ENCODE results near the gene PLD3.

Gene PLD3

DNA sequence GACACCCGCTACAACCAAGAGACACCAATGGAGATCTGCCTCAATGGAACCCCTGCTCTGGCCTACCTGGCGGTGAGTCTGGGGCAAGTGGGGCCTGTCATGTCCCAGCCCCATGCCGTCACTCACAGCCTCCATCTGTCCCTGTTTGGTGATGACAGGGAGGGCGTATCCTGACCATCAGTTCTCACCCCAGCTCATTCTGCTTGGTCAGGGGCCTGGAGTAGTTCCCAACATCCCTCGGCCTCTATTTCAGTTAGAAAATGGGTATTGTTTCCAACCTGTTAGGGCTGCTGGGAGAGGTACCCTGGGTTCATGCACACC lies 23.3 kb downstream of the PLD3 start:
- H3K4me1 ChIP-seq (ENCODE audit: control insufficient read depth, insufficient read depth, low read length): no peaks in the 10 kb centered on the region
- WGBS, 2 experiments: 94 to 95% methylated on average over 5 of the region's 5 CpGs

DNA sequence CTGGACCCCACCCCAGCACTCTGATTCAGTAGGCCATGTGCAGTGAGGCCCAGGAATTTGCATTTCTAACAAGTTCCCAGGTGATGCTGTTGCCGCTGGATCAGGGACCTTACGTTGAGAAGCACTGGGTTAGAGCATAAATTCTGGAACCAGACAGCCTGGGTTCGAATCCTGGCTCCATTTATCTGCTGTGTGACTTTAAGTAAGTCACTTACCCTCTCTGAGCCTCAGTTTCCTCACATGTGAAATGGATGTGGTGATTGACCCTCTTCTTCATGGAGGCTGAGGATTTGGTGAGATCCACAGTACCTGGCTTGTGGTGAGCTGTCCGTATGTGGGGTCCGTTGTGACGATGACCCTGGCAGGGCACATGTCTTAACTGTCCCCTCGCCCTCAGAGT lies 25.6 kb downstream of the PLD3 start:
- H3K36me3 ChIP-seq (ENCODE audit: control insufficient read depth, insufficient read depth, low read length): peaks cover 28% of the 10 kb centered on the region
- H3K27me3 ChIP-seq (ENCODE audit: control insufficient read depth, insufficient read depth, low read length, poor library complexity, severe bottlenecking): no peaks in the 10 kb centered on the region
- H3K9me3 ChIP-seq (ENCODE audit: control insufficient read depth, low read length): no peaks in the 10 kb centered on the region
- no peak overlapping the region for H3K27ac ChIP-seq (ENCODE audit: insufficient read depth, low read depth, low read length, poor library complexity, severe bottlenecking)
- 94 to 96% methylated on average over 7 of the region's 7 CpGs for WGBS, 2 experiments
- H3K4me3 ChIP-seq (ENCODE audit: insufficient read depth, low read depth, low read length): no peak overlapping the region
- H3K4me1 ChIP-seq (ENCODE audit: control insufficient read depth, insufficient read depth, low read length): no peaks in the 10 kb centered on the region

More for the DNA sequence above, 23.3 kb downstream of the PLD3 start:
- H3K9me3 ChIP-seq (ENCODE audit: control insufficient read depth, low read length): no peaks in the 10 kb centered on the region
- H3K4me3 ChIP-seq (ENCODE audit: insufficient read depth, low read depth, low read length): no peak overlapping the region
- no peak overlapping the region for H3K27ac ChIP-seq (ENCODE audit: insufficient read depth, low read depth, low read length, poor library complexity, severe bottlenecking)
- H3K36me3 ChIP-seq (ENCODE audit: control insufficient read depth, insufficient read depth, low read length): peaks cover 26% of the 10 kb centered on the region
- no peaks in the 10 kb centered on the region for H3K27me3 ChIP-seq (ENCODE audit: control insufficient read depth, insufficient read depth, low read length, poor library complexity, severe bottlenecking)

DNA sequence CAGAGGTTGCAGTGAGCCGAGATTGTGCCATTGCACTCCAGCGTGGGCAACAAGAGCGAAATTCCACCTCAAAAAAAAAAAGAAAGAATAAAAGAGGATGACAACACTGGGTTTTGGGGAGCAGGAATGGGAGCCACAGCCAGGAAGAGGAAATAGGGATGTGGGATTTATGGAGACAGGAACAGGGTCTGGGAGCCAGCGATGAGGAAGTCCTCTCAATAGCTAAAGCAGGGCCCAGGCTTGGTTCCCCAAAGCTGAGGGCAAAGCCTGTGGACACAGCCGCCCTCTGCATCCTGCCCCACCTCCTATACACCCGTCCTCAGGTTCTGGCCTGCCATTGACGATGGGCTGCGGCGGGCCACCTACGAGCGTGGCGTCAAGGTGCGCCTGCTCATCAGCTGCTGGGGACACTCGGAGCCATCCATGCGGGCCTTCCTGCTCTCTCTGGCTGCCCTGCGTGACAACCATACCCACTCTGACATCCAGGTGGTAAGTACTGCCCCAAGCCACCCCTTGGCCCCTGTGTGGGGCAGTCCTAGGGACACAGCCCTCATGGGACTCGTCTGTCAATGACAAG lies 27.9 kb downstream of the PLD3 start:
- Histone ChIP-seq H3K36me3 (ENCODE audit: control insufficient read depth, insufficient read depth, low read length) (peaks cover 22% of the 10 kb centered on the region), H3K4me1 (ENCODE audit: control insufficient read depth, insufficient read depth, low read length) (no peaks in the 10 kb centered on the region)
- 92 to 95% methylated on average over 17 of the region's 17 CpGs for WGBS, 2 experiments

DNA sequence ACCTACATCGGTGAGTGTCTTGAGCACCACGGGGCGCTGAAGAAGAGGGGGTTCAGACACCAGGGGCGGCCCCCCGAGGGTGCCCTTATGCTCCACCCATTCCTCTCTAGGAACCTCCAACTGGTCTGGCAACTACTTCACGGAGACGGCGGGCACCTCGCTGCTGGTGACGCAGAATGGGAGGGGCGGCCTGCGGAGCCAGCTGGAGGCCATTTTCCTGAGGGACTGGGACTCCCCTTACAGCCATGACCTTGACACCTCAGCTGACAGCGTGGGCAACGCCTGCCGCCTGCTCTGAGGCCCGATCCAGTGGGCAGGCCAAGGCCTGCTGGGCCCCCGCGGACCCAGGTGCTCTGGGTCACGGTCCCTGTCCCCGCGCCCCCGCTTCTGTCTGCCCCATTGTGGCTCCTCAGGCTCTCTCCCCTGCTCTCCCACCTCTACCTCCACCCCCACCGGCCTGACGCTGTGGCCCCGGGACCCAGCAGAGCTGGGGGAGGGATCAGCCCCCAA lies 29.4 kb downstream of the PLD3 start:
- Histone ChIP-seq H3K9me3 (ENCODE audit: control insufficient read depth, low read length) (no peaks in the 10 kb centered on the region), H3K4me1 (ENCODE audit: control insufficient read depth, insufficient read depth, low read length) (no peaks in the 10 kb centered on the region), H3K36me3 (ENCODE audit: control insufficient read depth, insufficient read depth, low read length) (peaks cover 22% of the 10 kb centered on the region), H3K27ac (ENCODE audit: insufficient read depth, low read depth, low read length, poor library complexity, severe bottlenecking) (no peak overlapping the region), H3K27me3 (ENCODE audit: control insufficient read depth, insufficient read depth, low read length, poor library complexity, severe bottlenecking) (no peaks in the 10 kb centered on the region), H3K4me3 (ENCODE audit: insufficient read depth, low read depth, low read length) (no peak overlapping the region)
- 89 to 92% methylated on average over 25 of the region's 25 CpGs for WGBS, 2 experiments

More for the DNA sequence above, 27.9 kb downstream of the PLD3 start:
- Histone ChIP-seq H3K4me3 (ENCODE audit: insufficient read depth, low read depth, low read length) (no peak overlapping the region), H3K27ac (ENCODE audit: insufficient read depth, low read depth, low read length, poor library complexity, severe bottlenecking) (no peak overlapping the region), H3K27me3 (ENCODE audit: control insufficient read depth, insufficient read depth, low read length, poor library complexity, severe bottlenecking) (no peaks in the 10 kb centered on the region), H3K9me3 (ENCODE audit: control insufficient read depth, low read length) (no peaks in the 10 kb centered on the region)

DNA sequence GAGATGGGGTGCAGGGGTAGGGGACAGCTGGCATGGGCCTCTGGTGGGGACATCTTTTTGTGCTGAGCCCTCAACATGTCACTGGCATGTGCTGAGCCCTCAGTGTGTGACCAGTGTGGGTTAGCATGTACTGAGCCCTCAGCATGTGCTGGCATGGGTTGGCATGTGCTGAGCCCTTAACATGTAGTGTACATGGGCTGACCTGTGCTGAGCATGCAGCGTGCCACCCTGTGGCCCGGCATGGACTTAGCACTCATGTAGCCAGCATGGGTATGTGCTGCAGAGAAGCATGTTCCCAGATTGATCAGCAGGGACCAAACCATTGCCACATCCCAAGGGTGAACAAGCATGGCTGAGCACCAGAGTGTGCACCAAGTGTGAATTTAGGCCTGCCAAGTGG lies 30.0 kb downstream of the PLD3 start:
- WGBS, 2 experiments: 94 to 97% methylated on average over 2 of the region's 2 CpGs

DNA sequence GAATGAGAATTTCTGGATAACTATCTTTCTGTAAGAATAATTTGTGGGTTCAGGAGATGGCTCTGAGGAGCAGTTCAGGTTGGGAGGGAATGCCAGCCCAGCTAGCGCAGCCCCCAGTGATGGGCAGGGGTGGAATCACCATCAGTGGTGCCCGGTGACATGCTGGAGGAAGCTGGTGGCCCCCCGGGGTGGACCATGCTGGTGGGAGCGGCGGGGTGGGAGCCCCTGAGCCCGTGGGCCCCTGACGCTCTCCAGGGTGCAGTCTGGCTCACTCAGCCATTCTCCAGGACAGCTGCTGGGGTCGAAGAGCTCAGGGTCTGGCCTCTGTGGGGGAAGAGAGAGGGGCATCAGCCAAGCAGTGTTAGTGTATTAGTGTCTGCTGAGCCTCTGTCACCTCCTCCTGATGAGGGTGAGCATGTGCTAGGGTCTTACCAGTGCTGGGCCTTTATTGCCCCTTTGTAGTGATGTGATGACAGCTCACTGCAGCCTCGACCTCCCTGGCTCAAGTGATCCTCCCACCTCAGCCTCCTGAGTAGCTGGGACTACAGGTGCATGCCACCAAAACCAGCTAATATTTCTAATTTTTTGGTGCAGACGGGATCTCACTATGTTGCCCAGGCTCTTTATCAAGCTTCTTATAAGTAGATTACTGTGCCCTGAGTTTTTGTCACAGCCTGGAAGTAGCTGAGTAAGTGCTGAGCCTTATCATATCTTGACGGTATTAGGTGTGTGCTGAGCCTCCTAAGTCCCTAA lies 31.1 kb downstream of the PLD3 start:
- H3K9me3 ChIP-seq (ENCODE audit: control insufficient read depth, low read length): no peaks in the 10 kb centered on the region

More for the DNA sequence above, 30.0 kb downstream of the PLD3 start:
- Histone ChIP-seq H3K27ac (ENCODE audit: insufficient read depth, low read depth, low read length, poor library complexity, severe bottlenecking) (no peak overlapping the region), H3K4me1 (ENCODE audit: control insufficient read depth, insufficient read depth, low read length) (no peaks in the 10 kb centered on the region), H3K27me3 (ENCODE audit: control insufficient read depth, insufficient read depth, low read length, poor library complexity, severe bottlenecking) (no peaks in the 10 kb centered on the region), H3K4me3 (ENCODE audit: insufficient read depth, low read depth, low read length) (no peak overlapping the region), H3K36me3 (ENCODE audit: control insufficient read depth, insufficient read depth, low read length) (peaks cover 22% of the 10 kb centered on the region), H3K9me3 (ENCODE audit: control insufficient read depth, low read length) (no peaks in the 10 kb centered on the region)

DNA sequence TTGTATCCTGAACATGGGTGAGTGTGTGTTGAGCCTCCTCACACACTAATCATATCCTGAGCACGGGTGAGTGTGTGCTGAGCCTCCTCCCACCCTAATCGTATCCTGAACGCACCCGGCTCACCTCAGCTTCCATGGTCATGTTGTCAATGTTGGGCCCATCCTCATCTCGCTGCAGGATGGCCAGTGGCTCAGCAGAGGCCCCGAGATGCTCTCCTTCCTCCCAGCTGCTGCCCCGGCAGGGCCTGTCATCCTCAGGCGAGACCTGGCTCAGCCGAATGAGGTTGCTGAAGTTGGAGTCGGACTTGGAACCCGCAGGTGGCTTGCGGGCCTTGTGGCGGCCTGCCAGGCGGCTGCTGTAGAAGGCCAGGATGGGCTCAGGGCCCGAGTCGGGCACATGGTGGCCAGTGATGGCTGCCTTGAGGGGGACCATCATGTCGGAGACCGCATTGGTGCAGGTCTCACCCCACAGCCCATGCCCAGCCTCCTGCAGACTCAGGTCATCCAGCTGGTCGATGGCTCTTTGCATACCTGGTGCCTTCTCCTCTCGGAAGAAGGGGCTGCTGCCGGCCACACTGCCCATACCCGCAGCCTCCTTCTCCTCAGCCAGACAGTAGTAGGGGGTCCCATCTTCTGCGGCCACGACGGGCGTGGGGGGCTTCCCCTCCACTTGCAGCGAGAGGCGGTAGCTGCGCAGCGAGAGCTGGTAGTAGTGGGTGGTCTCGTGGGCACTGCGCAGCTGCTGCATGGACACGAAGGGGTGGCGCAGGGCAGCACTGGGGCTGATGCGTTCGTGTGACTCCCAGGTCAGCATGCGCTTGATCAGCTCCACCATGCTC lies 31.9 kb downstream of the PLD3 start:
- Histone ChIP-seq H3K36me3 (ENCODE audit: control insufficient read depth, insufficient read depth, low read length) (peaks cover 11% of the 10 kb centered on the region), H3K27ac (ENCODE audit: insufficient read depth, low read depth, low read length, poor library complexity, severe bottlenecking) (no peak overlapping the region)

More for the DNA sequence above, 31.1 kb downstream of the PLD3 start:
- H3K27me3 ChIP-seq (ENCODE audit: control insufficient read depth, insufficient read depth, low read length, poor library complexity, severe bottlenecking): no peaks in the 10 kb centered on the region
- H3K36me3 ChIP-seq (ENCODE audit: control insufficient read depth, insufficient read depth, low read length): peaks cover 13% of the 10 kb centered on the region
- no peaks in the 10 kb centered on the region for H3K4me1 ChIP-seq (ENCODE audit: control insufficient read depth, insufficient read depth, low read length)
- 94% methylated on average over 11 of the region's 11 CpGs for WGBS, 2 experiments
- H3K4me3 ChIP-seq (ENCODE audit: insufficient read depth, low read depth, low read length): no peak overlapping the region
- no peak overlapping the region for H3K27ac ChIP-seq (ENCODE audit: insufficient read depth, low read depth, low read length, poor library complexity, severe bottlenecking)

DNA sequence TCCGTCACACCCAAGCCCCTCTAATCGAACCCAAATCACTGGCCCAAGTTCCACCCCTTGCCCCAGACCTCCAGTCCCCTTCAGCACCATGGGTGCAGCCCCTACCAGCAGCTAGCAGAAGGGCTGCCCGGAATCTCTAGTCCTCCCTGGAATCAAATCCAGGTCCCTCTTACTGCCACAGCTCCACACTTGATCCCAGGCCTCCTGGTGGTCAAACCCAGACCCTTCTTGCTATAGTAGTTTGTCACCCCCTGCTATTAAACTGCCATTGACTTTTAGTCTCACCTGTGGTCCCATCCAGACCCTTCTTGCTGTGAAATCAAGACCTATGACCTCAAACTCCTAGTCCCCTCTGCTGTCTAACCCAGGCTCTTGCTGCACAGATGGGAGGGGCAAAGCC lies 32.8 kb downstream of the PLD3 start:
- no peak overlapping the region for H3K4me3 ChIP-seq (ENCODE audit: insufficient read depth, low read depth, low read length)
- 89 to 92% methylated on average over 3 of the region's 3 CpGs for WGBS, 2 experiments

More for the DNA sequence above, 31.9 kb downstream of the PLD3 start:
- H3K27me3 ChIP-seq (ENCODE audit: control insufficient read depth, insufficient read depth, low read length, poor library complexity, severe bottlenecking): no peaks in the 10 kb centered on the region
- 94 to 96% methylated on average over 37 of the region's 37 CpGs for WGBS, 2 experiments
- no peaks in the 10 kb centered on the region for H3K4me1 ChIP-seq (ENCODE audit: control insufficient read depth, insufficient read depth, low read length)
- H3K9me3 ChIP-seq (ENCODE audit: control insufficient read depth, low read length): no peaks in the 10 kb centered on the region
- H3K4me3 ChIP-seq (ENCODE audit: insufficient read depth, low read depth, low read length): no peak overlapping the region

DNA sequence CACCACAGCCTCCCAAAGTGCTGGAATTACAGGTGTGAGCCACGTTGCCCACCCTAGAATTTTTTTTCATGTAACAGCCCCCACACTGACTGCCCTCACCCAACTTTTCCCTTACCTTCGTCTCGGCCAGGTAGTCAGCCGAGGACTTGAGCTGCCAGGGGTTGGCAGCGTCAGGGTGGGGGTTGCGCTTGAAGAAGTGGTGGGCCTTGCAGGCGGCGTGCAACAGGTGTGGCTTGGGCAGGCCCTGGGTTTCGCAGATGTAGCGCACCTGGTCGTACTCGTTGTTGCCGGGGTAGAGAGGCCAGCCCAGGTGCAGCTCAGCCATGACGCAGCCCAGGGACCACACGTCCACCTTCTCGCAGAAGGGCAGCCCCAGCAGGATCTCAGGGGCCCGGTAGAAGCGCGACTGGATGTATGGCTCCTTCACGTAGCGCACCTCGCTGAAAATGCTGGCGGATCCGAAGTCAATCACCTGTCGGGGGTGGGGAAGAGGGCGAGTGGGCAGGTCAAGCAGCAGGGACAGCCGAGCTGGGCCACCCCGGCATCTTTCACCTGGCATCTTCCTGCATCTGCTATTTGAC lies 35.3 kb downstream of the PLD3 start:
- H3K36me3 ChIP-seq (ENCODE audit: control insufficient read depth, insufficient read depth, low read length): no peaks in the 10 kb centered on the region
- WGBS, 2 experiments: 92% methylated on average over 28 of the region's 28 CpGs
- H3K27ac ChIP-seq (ENCODE audit: insufficient read depth, low read depth, low read length, poor library complexity, severe bottlenecking): no peak overlapping the region
- H3K9me3 ChIP-seq (ENCODE audit: control insufficient read depth, low read length): no peaks in the 10 kb centered on the region
- H3K4me1 ChIP-seq (ENCODE audit: control insufficient read depth, insufficient read depth, low read length): no peaks in the 10 kb centered on the region
- H3K27me3 ChIP-seq (ENCODE audit: control insufficient read depth, insufficient read depth, low read length, poor library complexity, severe bottlenecking): no peaks in the 10 kb centered on the region
- no peak overlapping the region for H3K4me3 ChIP-seq (ENCODE audit: insufficient read depth, low read depth, low read length)

More for the DNA sequence above, 32.8 kb downstream of the PLD3 start:
- H3K27me3 ChIP-seq (ENCODE audit: control insufficient read depth, insufficient read depth, low read length, poor library complexity, severe bottlenecking): no peaks in the 10 kb centered on the region
- peaks cover 11% of the 10 kb centered on the region for H3K36me3 ChIP-seq (ENCODE audit: control insufficient read depth, insufficient read depth, low read length)
- no peak overlapping the region for H3K27ac ChIP-seq (ENCODE audit: insufficient read depth, low read depth, low read length, poor library complexity, severe bottlenecking)
- no peaks in the 10 kb centered on the region for H3K9me3 ChIP-seq (ENCODE audit: control insufficient read depth, low read length)
- H3K4me1 ChIP-seq (ENCODE audit: control insufficient read depth, insufficient read depth, low read length): no peaks in the 10 kb centered on the region

DNA sequence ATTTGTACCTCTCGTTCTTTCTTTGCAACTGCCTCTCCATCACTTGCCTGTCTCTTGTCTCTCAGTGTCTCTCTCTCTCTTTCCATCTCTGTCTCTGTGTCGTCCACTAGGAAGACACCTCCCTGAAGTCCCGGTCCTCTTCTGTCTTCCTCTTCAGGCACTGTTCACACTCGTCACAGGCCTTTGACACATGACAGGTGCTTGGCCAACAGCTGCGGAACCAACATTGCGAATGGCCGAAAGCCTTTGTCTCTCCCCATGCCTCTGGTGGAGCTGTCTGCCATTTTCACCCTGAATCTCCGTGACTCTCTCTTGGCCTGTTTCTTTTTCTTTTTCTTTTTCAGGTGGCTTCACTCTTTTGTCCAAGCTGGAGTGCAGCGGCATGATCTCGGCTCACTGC lies 38.7 kb downstream of the PLD3 start:
- no peaks in the 10 kb centered on the region for H3K9me3 ChIP-seq (ENCODE audit: control insufficient read depth, low read length)
- H3K27ac ChIP-seq (ENCODE audit: insufficient read depth, low read depth, low read length, poor library complexity, severe bottlenecking): no peak overlapping the region
- no peaks in the 10 kb centered on the region for H3K36me3 ChIP-seq (ENCODE audit: control insufficient read depth, insufficient read depth, low read length)
- H3K27me3 ChIP-seq (ENCODE audit: control insufficient read depth, insufficient read depth, low read length, poor library complexity, severe bottlenecking): no peaks in the 10 kb centered on the region
- WGBS, 2 experiments: 91 to 92% methylated on average over 10 of the region's 10 CpGs
- no peaks in the 10 kb centered on the region for H3K4me1 ChIP-seq (ENCODE audit: control insufficient read depth, insufficient read depth, low read length)
- no peak overlapping the region for H3K4me3 ChIP-seq (ENCODE audit: insufficient read depth, low read depth, low read length)

Measured in ectodermal cell (in vitro differentiated cells).